PC-3 (cell line): ENCODE data around the gene TPPP. TPM values are rescaled to one million over a fixed set of nuclear protein-coding genes. Genes with fewer than 3 reads are reported as not detected.

Source experiments
- ATAC-seq: fragments of 200-7000 bp; cut with Tn5 transposase; 2 replicates; pipeline ENCODE4 v1.9.1; 2020; ENCODE audit warnings: mild to moderate bottlenecking, moderate library complexity
- BruUV-seq: library from RNA; stranded (reverse); fragments of 400-500 nt; replicated peaks from 2 replicates; lab custom pipeline; 2021; lab: Mats Ljungman, UMichigan
- CTCF ChIA-PET: fragments of 300-600 bp; sonication (Branson Sonifier 250); formaldehyde crosslinking; loops from one replicate; lab custom pipeline; 2022; ENCODE audit warnings: antibody characterized with exemption; lab: Charles Lee
- POLR2A ChIA-PET: fragments of 300-600 bp; sonication (Branson Sonifier 250); formaldehyde crosslinking; loops from one replicate; lab custom pipeline; 2022; ENCODE audit warnings: antibody characterized with exemption; ENCODE audit not compliant: unreplicated experiment; lab: Charles Lee
- DNase-seq: peaks from one replicate; pipeline ENCODE4 v3.0.0-alpha.2; 2015
- H2AFZ ChIP-seq: fragments of 300-600 bp; sonication (generic); 2 replicates; pipeline ENCODE4 v1.6.0; 2016; ENCODE audit warnings: antibody characterized with exemption, low read length
- H3F3A ChIP-seq: fragments of 300-600 bp; sonication (generic); one replicate; pipeline ENCODE4 v1.6.0; 2017; ENCODE audit warnings: antibody characterized with exemption, low read length, control low read depth, mild to moderate bottlenecking; ENCODE audit not compliant: unreplicated experiment
- H3K27ac ChIP-seq: fragments of 300-600 bp; sonication (generic); 2 replicates; pipeline ENCODE4 v1.5.1; 2016; ENCODE audit warnings: mild to moderate bottlenecking, low read length
- H3K27me3 ChIP-seq: fragments of 300-600 bp; sonication (generic); 2 replicates; pipeline ENCODE4 v1.6.1; 2016; ENCODE audit warnings: low read length, mixed read lengths
- H3K36me3 ChIP-seq: fragments of 300-600 bp; sonication (generic); 2 replicates; pipeline ENCODE4 v1.6.1; 2016; ENCODE audit warnings: low read depth, mixed run types, low read length, mixed read lengths
- H3K4me1 ChIP-seq: fragments of 300-600 bp; sonication (generic); 2 replicates; pipeline ENCODE4 v1.5.1; 2016; ENCODE audit warnings: low read length; ENCODE audit not compliant: insufficient read depth
- H3K4me2 ChIP-seq: fragments of 300-600 bp; sonication (generic); 2 replicates; pipeline ENCODE4 v1.6.0; 2016; ENCODE audit warnings: low read length
- H3K4me3 ChIP-seq: fragments of 300-600 bp; sonication (generic); 2 replicates; pipeline ENCODE4 v1.5.1; 2016; ENCODE audit warnings: mild to moderate bottlenecking, low read length, mixed read lengths
- H3K79me2 ChIP-seq: fragments of 300-600 bp; sonication (generic); 2 replicates; pipeline ENCODE4 v1.6.1; 2017; ENCODE audit warnings: low read length, mixed read lengths
- H3K9ac ChIP-seq: fragments of 300-600 bp; sonication (generic); 2 replicates; pipeline ENCODE4 v1.6.0; 2016; ENCODE audit warnings: mild to moderate bottlenecking, low read length
- H3K9me2 ChIP-seq: fragments of 300-600 bp; sonication (generic); replicated peaks from 2 replicates; pipeline ENCODE4 v1.6.1; 2016; ENCODE audit warnings: mixed run types, low read length, mixed read lengths
- H3K9me3 ChIP-seq: fragments of 300-600 bp; sonication (generic); 2 replicates; pipeline ENCODE4 v1.6.1; 2016; ENCODE audit warnings: low read length, mixed read lengths
- H4K20me1 ChIP-seq: fragments of 300-600 bp; sonication (generic); 2 replicates; pipeline ENCODE4 v1.6.1; 2016; ENCODE audit warnings: low read length, mixed read lengths
- EZH2 ChIP-seq: fragments of 300-600 bp; sonication (generic); IDR thresholded peaks from one replicate; pipeline ENCODE4 v1.6.1; 2017; ENCODE audit warnings: antibody characterized with exemption, mild to moderate bottlenecking, low read length; ENCODE audit not compliant: unreplicated experiment
- EZH2phosphoT487 ChIP-seq: fragments of 300-600 bp; sonication (generic); IDR thresholded peaks from 2 replicates; pipeline ENCODE4 v1.6.1; 2018; ENCODE audit warnings: mild to moderate bottlenecking, antibody characterized with exemption, low read length, borderline replicate concordance
- intact Hi-C: fragments of 100-400 bp; cut with micrococcal nuclease; formaldehyde crosslinking; loops from 2 replicates; pipeline ENCODE4 v1.9.0; 2023
- total RNA-seq: library from RNA; depleted of rRNA; stranded (reverse); fragments of >200 nt; gene quantifications from 2 replicates; pipeline ENCODE4 v1.2.3, GENCODE V29; 2014
- TF ChIP-seq, protein P1 (sequence below): fragments of 300-600 bp; sonication (generic); conservative IDR thresholded peaks from 2 replicates; pipeline ENCODE4 v1.5.1; 2017; ENCODE audit warnings: antibody characterized with exemption, low read depth, mild to moderate bottlenecking, low read length

Gene TPPP
- total RNA-seq, 1 experiment from 2014 or later = 1.9 TPM

- H4K20me1 ChIP-seq = no peaks in the 10 kb centered on the region
- peaks cover 31% of the 10 kb centered on the region for H3K36me3 ChIP-seq
- no peak overlapping the region for H2AFZ ChIP-seq
- no peaks in the 10 kb centered on the region for H3K27me3 ChIP-seq
- BruUV-seq = no TSS peak
- H3K9me2 ChIP-seq = no peaks in the 10 kb centered on the region
- H3F3A ChIP-seq = no peaks in the 10 kb centered on the region
- no peak overlapping the region for H3K4me3 ChIP-seq
- ChIA-PET CTCF (interaction anchor here (0.6 kb wide), 1 partner anchor 211 kb away, joined by 5 read pairs; no protein-coding TSS in a partner anchor), POLR2A (interaction anchor here (0.7 kb wide), 1 partner anchor 450 kb away, joined by 5 read pairs; no protein-coding TSS in a partner anchor)
- intact Hi-C loops = loop anchor here (5.0 kb wide), 1 partner anchor 45 kb away; the partner anchor contains the start of gene CEP72
- DNase-seq (peak; percentile 89), ATAC-seq (peak; percentile 100)
- peak overlapping the region; percentile 32; the same call in 1 of the 2 replicates for H3K4me2 ChIP-seq
- H3K79me2 ChIP-seq = no peaks in the 10 kb centered on the region
- no peaks in the 10 kb centered on the region for H3K9me3 ChIP-seq
- H3K27ac ChIP-seq = peak overlapping the region; percentile 97
- peak overlapping the region; percentile 76 for H3K9ac ChIP-seq
- H3K4me1 ChIP-seq = peaks cover 14% of the 10 kb centered on the region
- TF ChIP-seq EZH2 = no peak
- TF ChIP-seq, protein P1, sequence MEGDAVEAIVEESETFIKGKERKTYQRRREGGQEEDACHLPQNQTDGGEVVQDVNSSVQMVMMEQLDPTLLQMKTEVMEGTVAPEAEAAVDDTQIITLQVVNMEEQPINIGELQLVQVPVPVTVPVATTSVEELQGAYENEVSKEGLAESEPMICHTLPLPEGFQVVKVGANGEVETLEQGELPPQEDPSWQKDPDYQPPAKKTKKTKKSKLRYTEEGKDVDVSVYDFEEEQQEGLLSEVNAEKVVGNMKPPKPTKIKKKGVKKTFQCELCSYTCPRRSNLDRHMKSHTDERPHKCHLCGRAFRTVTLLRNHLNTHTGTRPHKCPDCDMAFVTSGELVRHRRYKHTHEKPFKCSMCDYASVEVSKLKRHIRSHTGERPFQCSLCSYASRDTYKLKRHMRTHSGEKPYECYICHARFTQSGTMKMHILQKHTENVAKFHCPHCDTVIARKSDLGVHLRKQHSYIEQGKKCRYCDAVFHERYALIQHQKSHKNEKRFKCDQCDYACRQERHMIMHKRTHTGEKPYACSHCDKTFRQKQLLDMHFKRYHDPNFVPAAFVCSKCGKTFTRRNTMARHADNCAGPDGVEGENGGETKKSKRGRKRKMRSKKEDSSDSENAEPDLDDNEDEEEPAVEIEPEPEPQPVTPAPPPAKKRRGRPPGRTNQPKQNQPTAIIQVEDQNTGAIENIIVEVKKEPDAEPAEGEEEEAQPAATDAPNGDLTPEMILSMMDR = no peak
- TF ChIP-seq EZH2phosphoT487 = no peak
Observed at GRCh38 chr5:657570-657969, 35.6 kb downstream of the TPPP start.

DNA sequence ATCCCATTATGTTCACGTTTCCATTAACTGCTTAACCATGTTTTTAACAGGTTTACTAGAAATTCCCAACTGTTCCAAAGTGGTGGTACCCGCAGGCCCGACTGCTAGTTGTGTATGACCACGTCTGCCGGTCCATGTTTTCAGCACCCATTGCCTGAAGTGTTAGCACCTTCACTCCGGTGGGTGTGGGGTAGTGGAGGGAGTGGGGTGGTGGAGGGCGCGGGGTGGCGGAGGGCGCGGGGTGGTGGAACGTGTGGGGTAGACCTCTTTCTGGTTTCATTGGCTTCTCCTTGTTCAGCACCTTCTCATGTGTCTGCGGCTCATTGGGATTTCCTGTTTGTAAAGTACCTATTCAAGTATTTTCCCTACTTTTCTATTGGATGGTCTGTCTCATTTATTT is 37.7 kb downstream of the TPPP start:
- DNase-seq (no peak), ATAC-seq (no peak)
- BruUV-seq = no TSS peak
- Histone ChIP-seq H3K4me2 (no peak overlapping the region), H3K9ac (no peak overlapping the region), H3K9me3 (no peaks in the 10 kb centered on the region), H3K27ac (no peak overlapping the region), H3K27me3 (no peaks in the 10 kb centered on the region), H3K4me3 (no peak overlapping the region), H3K36me3 (peaks cover 28% of the 10 kb centered on the region), H4K20me1 (no peaks in the 10 kb centered on the region), H3F3A (no peaks in the 10 kb centered on the region), H3K9me2 (no peaks in the 10 kb centered on the region), H2AFZ (no peak overlapping the region), H3K79me2 (no peaks in the 10 kb centered on the region), H3K4me1 (peaks cover 14% of the 10 kb centered on the region)
- intact Hi-C loops = loop anchor here (5.0 kb wide), 1 partner anchor 43 kb away; the partner anchor contains the start of gene CEP72
- POLR2A ChIA-PET = no interaction called here
- TF ChIP-seq, protein P1 = no peak
- no peak for TF ChIP-seq EZH2phosphoT487
- TF ChIP-seq EZH2 = no peak
- CTCF ChIA-PET = no interaction called here

GRCh38 chr5:654071-654778 is 38.9 kb downstream of the TPPP start:
- ChIA-PET CTCF (no interaction called here), POLR2A (interaction anchor here (0.6 kb wide), 1 partner anchor 139 kb away, joined by 8 read pairs; no protein-coding TSS in a partner anchor)
- H3K79me2 ChIP-seq = no peaks in the 10 kb centered on the region

More at GRCh38 chr5:654071-654778, 38.9 kb downstream of the TPPP start:
- DNase-seq = no peak
- Histone ChIP-seq H4K20me1 (no peaks in the 10 kb centered on the region), H3K9ac (no peak overlapping the region), H3K4me1 (peaks cover 14% of the 10 kb centered on the region), H3K9me2 (no peaks in the 10 kb centered on the region), H3K27me3 (no peaks in the 10 kb centered on the region), H2AFZ (no peak overlapping the region), H3K4me2 (no peak overlapping the region), H3K27ac (no peak overlapping the region), H3K9me3 (no peaks in the 10 kb centered on the region), H3F3A (no peaks in the 10 kb centered on the region), H3K36me3 (peaks cover 21% of the 10 kb centered on the region), H3K4me3 (no peak overlapping the region)
- TF ChIP-seq EZH2 (no peak), EZH2phosphoT487 (no peak)
- TF ChIP-seq, protein P1 = no peak
- no TSS peak for BruUV-seq
- intact Hi-C loops = no loop called here
- ATAC-seq = no peak
